ENCODE data around the gene ANK3. TPM values are rescaled to one million over a fixed set of nuclear protein-coding genes. Genes with fewer than 3 reads are reported as not detected.

The ANK3 gene
- total RNA-seq, 4 donors from 2014 or later, result 34.8 to 91.3 (median 56.7) TPM

DNA sequence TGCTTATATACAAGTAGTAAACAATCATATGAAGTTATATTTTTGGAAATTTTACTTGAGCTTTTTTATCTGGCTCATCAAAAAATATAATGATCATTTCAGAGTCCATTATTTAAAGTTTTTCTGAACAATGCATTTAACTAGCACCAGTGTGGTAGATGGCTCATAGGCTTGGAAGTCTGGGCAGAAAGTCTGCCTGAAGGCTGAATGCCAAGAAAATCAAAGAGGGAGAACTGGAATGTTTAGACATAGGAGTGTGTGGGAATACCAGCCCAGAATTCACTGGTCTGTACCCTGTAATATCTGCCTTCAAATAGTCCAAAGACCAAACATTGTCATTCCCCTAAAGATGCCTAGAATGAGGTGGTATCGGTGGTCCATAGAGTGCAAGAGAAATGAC is 40.3 kb upstream of the ANK3 start:
- TF ChIP-seq POLR2A (IDR thresholded peaks at IDR 0.05) (no peak), CTCF (IDR thresholded peaks at IDR 0.05) (no peak)
- Histone ChIP-seq H3K27me3 (no peaks in the 10 kb centered on the region), H3K4me3 (no peak overlapping the region), H3K9me3 (no peaks in the 10 kb centered on the region), H3K27ac (no peak overlapping the region), H3K4me1 (no peaks in the 10 kb centered on the region), H3K36me3 (no peaks in the 10 kb centered on the region)
- no peak for DNase-seq
- intact Hi-C loops (cut with DNase I; ENCODE audit: low total_unique reads), result loop anchor here (10.0 kb wide), 1 partner anchor 325 kb away; no protein-coding TSS in a partner anchor

DNA sequence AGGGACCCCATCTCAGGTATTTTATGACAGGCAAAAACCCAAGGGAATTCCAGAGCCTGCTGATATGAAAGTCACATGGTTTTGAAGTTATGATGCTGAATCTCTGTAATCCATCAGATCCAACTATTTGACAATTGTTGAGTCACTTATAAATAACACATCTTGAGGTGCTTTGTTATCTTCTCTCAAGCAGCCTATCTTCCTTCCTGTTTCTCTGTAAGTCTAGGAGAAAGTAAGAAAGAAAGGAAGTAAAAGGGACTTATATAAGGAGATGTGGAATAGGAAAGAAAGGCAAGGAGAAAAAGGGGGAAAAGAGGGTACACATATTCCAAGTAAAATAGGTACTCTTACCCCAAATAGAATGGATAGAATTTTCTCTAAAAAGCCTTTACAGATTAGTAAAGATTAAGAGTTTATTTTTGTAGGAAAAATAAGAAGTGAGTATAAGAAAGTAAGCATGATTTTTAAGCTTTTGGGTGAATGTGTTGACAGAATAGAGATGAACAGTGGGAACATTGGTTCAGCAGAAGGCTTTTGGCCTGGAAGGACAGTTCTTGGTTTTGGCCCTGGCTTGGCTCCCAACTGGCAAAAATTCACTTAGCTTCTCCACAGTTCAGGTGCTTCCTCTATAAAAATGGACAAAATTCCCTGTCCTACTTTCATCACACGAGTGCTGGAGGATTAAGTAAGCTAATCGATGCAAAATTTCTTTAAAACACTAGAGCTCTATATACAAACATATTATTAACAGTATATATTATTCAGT is 39.6 kb upstream of the ANK3 start:
- Histone ChIP-seq H3K36me3 (no peaks in the 10 kb centered on the region), H3K4me1 (no peaks in the 10 kb centered on the region), H3K27me3 (no peaks in the 10 kb centered on the region), H3K4me3 (no peak overlapping the region), H3K27ac (no peak overlapping the region), H3K9me3 (no peaks in the 10 kb centered on the region)
- intact Hi-C loops (cut with DNase I; ENCODE audit: low total_unique reads), result no loop called here
- TF ChIP-seq CTCF (IDR thresholded peaks at IDR 0.05) (no peak), POLR2A (IDR thresholded peaks at IDR 0.05) (no peak)
- DNase-seq, result no peak

DNA sequence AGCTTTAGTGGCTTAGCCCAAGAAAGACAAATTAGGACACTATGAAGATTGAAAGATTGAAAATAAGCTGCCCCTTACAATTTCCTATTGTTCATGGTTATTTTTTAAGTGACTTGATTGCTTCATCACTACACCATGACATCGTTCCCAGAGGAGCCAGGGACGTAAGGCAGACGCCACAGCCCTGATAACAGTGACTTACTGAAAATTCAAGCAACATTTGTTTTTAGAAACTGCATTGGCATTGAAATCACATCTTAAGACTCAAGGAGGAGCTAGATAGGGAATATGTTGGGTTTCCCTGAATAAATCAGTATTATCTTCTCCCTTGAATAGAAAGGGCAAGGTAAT is 38.7 kb upstream of the ANK3 start:
- Histone ChIP-seq H3K27ac (no peak overlapping the region), H3K27me3 (no peaks in the 10 kb centered on the region), H3K4me3 (no peak overlapping the region), H3K36me3 (no peaks in the 10 kb centered on the region), H3K4me1 (no peaks in the 10 kb centered on the region), H3K9me3 (no peaks in the 10 kb centered on the region)
- intact Hi-C loops (cut with DNase I; ENCODE audit: low total_unique reads), result no loop called here
- TF ChIP-seq CTCF (IDR thresholded peaks at IDR 0.05), result no peak
- TF ChIP-seq POLR2A (IDR thresholded peaks at IDR 0.05), result no peak
- DNase-seq, result no peak

DNA sequence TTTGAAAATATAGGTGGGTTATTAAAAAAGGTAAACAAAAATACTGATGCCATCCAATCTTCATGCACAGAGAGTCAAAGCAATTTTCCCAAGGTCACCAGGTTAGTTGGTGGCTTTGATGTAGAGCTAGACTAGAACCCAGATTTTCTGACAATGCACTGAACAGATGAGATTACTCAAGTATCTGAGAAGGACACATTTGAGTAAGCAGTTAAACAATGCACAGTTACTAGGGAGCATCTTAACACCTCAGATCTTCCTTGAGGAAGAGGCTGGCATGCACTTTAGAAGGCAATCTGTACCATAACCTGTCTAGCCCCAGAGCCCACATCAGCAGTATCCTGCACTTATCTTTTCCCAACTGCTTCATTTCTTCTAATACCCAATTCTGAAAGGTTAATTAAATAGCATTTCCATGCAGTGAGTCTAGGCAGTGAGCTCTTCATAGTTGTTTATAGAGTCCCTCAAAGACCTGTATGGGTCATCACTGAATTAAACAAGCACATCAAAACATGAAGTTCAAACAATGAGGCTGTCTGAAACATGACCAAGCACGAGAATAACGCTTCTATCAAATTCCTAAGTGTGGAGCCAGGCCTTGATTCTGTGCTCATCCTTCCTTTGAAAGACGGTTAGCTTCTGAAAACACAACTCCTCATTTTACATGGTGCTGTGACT is 38.2 kb upstream of the ANK3 start:
- no peaks in the 10 kb centered on the region for H3K9me3 ChIP-seq
- H3K4me1 ChIP-seq, result no peaks in the 10 kb centered on the region
- H3K27me3 ChIP-seq, result no peaks in the 10 kb centered on the region
- no peak for TF ChIP-seq CTCF (IDR thresholded peaks at IDR 0.05)
- no peak for TF ChIP-seq POLR2A (IDR thresholded peaks at IDR 0.05)
- no peak overlapping the region for H3K4me3 ChIP-seq
- intact Hi-C loops (cut with DNase I; ENCODE audit: low total_unique reads), result no loop called here
- no peaks in the 10 kb centered on the region for H3K36me3 ChIP-seq
- DNase-seq, result no peak
- no peak overlapping the region for H3K27ac ChIP-seq

- TF ChIP-seq POLR2A (IDR thresholded peaks at IDR 0.05) (no peak), CTCF (IDR thresholded peaks at IDR 0.05) (no peak)
- Histone ChIP-seq H3K27ac (no peak overlapping the region), H3K9me3 (no peaks in the 10 kb centered on the region), H3K36me3 (no peaks in the 10 kb centered on the region), H3K4me3 (no peak overlapping the region), H3K27me3 (no peaks in the 10 kb centered on the region), H3K4me1 (no peaks in the 10 kb centered on the region)
- intact Hi-C loops (cut with DNase I; ENCODE audit: low total_unique reads), result no loop called here
- DNase-seq, result no peak
Measured at GRCh38 chr10:60427148-60427547, 37.5 kb upstream of the ANK3 start.

All from uterus (tissue), 4 donors.